Putamen (tissue), 1 donor: Measurements from ENCODE around the gene XRN1.

Source experiments
- DNase-seq: peaks from one replicate; pipeline ENCODE4 v3.0.0-alpha.2; 2016; ENCODE audit warnings: low spot score

XRN1 gene

DNA sequence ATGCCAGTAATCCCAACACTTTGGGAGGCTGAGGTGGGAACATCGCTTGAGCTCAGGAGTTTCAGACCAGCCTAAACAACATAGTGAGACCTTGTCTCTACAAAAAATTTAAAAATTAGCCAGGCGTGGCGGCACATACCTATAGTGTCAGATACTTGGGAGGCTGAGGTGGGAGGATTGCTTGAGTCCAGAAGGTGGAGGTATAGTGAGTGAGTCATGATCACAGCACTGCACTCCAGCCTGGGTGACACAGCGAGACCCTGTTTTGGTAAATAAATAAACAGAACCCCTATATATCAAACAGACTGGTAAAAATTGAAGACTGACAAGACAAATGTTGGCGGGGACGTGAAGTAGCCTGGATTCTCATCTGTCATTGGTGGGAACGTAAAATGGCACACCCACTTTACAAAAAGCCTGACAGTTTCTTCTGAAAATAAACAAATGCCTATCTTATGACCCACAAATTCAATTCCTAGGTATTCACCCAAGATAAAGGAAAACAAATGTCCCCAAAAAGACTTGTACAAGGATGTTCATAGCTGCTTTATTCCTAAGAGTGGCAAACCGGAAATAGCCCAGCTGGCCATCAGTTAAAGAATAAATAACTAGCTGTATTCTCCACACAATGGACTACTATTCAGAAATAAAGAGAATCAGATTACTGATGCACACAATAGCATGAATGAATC is 175.5 kb downstream of the XRN1 start:
- DNase-seq, result peak; percentile 81

DNA sequence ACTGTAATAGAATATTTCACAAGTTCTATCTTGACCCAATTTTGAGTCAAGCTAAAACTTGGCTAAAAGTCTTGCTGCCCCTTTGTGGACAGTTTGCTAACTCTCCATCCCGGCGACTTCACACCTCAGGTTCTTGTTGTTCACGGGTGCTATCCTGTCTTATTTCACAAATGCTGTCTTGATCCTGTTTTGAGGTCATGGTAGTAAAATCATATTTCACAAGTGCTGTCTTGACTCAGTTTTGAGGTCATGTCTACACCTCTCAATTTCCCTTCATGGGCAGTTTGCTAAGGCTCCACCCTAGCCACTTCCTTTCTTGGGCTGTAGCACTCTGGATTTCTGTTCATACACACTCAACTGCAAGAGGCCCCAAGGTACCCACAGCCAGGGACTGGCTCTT is 177.4 kb downstream of the XRN1 start:
- DNase-seq, result no peak

DNA sequence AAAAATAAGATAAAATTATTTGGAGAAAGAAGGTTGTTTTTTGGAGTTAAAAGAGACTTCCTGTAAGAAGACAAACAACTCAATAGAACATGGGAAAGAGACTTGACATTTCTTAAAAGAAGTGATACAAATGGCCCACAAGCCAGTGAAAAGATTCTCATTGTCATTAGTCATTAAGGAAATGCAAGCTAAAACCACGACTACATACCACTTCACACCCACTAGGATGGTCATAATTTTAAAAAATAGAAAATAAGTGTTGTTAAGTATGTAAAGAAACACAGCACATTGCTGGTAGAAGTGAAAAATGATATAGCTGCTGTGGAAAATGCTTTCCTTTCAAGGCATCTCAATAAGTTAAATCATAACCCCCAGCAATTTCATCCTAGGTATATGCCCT is 178.1 kb downstream of the XRN1 start:
- no peak for DNase-seq

DNA sequence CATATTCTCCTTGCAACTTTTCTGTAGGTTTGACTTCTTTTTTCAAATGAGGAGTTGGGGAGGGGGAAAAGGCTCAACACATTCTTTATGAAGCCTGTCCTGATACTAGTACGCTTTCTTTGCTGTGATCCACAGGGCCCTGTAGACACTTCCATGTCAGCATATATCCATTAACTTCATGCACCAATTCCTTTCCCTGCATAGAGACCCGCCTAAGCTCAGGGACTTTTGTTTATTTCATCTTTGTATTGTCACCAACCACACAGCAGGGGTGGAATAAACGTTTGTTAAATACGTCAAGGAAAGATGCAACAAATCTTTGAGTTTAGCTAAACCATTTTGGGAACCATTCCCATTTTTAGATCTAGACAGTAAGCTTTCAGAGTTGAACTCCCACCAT is 179.4 kb downstream of the XRN1 start:
- no peak for DNase-seq

DNA sequence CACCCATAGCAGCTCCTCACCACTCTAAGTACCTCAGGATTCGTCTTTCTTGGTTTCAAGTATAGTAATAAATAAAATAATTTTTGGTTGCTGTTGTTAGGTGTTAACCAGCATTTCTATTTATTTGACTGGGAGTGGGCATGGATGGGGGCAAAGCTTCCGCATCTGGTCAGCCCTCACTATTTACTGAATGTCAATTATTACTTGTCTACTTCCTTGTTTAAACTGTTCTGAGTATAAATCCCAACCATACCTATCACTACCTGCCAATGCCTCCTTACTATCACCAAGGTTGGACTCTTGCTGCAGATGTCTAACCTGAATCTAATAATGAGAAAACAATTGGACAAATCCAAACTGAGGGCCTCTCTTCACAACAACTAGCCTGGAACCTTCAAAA is 180.6 kb downstream of the XRN1 start:
- DNase-seq, result no peak

DNA sequence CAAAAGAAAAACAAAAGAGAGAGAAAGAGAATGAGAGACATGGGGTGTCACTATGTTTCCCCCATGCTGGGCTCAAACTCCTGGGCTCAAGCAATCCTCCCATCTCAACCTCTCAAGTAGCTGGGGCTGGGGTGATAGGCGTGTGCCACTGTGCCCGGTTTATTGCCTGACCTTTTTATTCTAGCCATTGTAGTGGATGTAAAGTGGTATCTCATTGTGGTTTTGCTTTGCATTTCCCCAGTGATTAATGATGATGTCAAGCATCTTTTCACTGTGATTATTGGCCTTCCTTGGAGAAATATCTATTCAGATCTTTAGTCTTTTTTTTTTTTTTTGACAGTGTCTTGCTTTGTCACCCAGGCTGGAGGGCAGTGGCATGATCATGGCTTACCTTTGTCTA is 184.7 kb downstream of the XRN1 start:
- DNase-seq, result no peak

DNA sequence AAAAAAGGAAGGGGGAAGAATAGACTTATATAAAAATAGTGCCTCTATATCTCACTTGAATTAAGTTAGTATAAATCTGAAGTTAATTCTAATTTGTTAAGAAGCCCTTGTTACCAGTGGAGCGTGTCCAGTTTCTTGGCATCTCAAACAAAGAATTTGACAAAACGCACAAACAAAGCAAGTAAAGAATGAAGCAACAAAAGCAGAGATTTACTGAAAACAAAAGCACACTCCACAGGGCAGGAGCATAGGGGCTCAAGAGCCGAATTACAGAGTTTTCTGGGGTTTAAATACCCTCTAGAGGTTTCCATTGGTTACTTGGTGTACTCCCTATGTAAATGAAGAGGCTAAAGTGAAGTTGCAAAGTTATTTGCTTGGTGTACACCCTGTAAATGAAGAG is 188.5 kb downstream of the XRN1 start:
- no peak for DNase-seq

DNA sequence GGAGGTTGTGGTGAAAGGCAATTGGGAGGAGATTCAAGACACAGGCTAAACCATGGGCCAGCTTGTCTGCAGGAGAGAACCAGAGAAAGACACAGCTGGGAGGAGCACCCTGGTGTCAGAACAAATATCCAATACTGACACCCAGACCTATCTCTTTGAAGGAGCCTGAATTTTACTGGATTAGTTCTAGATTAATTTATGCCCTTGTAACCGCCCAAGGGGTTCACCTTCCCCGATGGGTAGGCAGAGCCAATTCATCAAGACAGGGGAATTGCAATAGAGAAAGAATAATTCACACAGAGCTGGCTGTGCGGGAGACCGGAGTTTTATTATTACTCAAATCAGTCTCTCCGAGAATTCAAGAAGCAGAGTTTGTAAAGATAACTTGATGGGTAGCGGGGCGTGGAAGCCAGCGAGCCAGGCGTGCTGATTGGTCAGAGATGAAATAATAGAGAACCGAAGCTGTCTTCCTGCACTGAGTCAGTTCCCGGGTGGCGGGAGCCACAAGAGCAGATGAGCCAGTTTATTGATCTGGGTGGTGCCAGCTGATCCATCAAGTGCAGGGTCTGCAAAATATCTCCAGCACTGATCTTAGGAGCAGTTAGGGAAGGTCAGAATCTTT is 191.0 kb downstream of the XRN1 start:
- no peak for DNase-seq
